HG03045 (cell line): Measurements from ENCODE around the gene RALGAPB.
"Not testable (repeated sequence)": the region's sequence is repeated elsewhere in the genome, so short reads cannot be mapped to it uniquely, and the experiment has no call there.

ENCODE experiments used
- ATAC-seq: cut with Tn5 transposase; IDR thresholded peaks from one replicate; pipeline ENCODE4 v1.9.1; 2021; ENCODE audit warnings: mild to moderate bottlenecking, moderate library complexity; ENCODE audit not compliant: unreplicated experiment

RALGAPB gene

GRCh38 chr20:38472513-38473366, at the start of gene RALGAPB:
TSS of gene RALGAPB (plus strand) at chr20:38472843. CDS start at chr20:38488433, 15,590 bp downstream.
- ATAC-seq, result peak; percentile 86

DNA sequence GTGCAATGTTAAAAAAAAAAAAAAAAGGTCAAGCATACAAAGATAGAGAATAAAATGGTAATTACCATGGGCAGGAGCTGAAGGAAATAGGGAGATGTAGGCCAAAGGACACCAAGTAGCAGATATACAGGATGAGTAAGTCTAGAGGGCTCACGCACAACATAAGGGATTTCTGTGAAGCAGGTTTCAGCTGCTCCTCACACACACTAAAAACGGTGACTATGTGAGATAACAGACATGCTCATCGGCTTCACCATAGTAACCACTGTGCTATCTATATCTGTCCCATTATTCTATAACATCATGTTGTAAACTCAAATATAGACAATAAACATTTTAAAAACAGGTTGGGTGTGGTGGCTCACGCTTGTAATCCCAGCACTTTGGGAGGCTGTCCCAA, 49.1 kb upstream of the RALGAPB start:
- no peak for ATAC-seq

DNA sequence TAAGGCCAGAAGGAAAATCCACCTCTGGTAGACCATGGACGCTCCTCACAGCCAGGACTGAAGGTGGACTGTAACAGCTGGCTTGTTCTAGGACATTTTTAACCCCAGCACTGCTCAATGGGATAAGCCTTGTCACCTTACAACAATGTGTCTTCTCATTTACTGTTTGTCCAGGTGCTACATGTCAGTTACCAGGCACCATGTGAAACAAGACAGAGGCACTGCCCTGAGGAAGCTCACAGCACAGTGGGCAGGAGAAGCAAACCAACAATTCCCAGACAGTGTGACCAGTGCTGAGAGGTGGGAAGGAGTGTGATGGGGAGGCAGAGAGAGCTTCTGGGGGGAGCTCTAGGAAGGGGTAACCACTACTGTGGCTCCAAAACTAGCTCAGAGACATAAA, 48.2 kb upstream of the RALGAPB start:
- ATAC-seq, result no peak

DNA sequence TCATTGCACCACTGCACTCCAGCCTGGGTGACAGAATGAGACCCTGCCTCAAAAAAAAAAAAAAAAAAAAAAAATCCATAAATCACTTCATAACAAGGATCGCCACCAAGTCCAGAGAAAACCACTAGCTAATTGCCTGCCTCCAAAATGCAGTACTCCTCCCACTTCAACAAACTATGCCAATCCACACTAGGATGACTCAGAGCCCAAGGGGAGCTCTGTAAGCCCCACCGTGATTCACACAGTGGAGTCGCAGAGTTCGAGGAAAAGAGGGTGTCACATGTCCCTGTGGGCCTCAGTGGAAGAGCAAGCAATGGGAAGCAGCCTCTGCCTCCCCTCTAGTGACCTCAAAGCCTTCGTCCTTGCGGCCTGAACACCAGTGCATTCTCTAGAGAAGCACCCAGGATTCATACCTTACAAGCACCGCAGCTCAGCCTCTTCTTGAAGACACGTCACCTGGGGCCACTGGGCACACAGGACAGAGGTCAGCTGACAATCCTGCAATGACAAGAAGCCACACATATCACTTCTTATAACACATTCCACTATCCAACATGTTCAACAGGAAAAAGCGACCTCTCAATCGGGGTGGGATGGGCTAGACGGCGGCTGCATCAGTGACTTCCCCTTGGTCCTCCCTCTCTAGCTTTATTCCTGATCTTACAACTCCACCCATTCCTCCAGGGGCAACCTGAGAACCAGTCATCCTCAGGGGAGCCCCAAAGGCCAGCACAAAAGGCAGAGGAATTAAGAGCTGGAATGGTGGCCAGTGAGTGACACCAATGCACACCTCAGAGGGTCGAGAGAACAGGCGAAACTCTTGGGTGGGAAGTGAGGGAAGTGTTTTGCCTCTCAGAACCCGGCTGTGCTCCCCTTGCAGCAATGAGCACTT, 46.4 kb upstream of the RALGAPB start:
- no peak for ATAC-seq

GRCh38 chr20:38427655-38428023, 45.0 kb upstream of the RALGAPB start:
- no peak for ATAC-seq

GRCh38 chr20:38428800-38429199, 43.8 kb upstream of the RALGAPB start:
- no peak for ATAC-seq

- ATAC-seq, result no peak
Measured at GRCh38 chr20:38429301-38429700, 43.3 kb upstream of the RALGAPB start.

- no peak for ATAC-seq
Measured at GRCh38 chr20:38430679-38431325, 41.8 kb upstream of the RALGAPB start.

- no peak for ATAC-seq
Measured at GRCh38 chr20:38432292-38432691, 40.4 kb upstream of the RALGAPB start.

DNA sequence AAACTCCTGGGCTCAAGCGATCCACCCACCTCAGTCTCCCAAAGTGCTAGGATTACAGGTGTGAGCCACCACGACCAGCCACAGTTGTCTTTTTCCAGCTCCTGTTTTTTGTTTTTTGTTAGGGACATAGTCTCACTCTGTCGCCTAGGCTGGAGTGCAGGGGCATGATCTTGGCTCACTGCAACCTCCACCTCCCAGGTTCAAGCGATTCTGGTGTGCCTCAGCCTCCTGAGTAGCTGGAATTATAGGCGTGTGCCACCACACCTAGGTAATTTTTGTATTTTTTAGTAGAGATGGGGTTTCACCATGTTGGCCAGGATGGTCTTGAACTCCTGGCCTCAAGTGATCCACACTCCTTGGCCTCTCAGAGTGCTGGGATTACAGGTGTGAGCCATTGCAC, 39.8 kb upstream of the RALGAPB start:
- ATAC-seq, result not testable (repeated sequence)

- no peak for ATAC-seq
Measured at GRCh38 chr20:38433304-38433972, 39.2 kb upstream of the RALGAPB start.

GRCh38 chr20:38434301-38434741, 38.3 kb upstream of the RALGAPB start:
- ATAC-seq, result no peak

DNA sequence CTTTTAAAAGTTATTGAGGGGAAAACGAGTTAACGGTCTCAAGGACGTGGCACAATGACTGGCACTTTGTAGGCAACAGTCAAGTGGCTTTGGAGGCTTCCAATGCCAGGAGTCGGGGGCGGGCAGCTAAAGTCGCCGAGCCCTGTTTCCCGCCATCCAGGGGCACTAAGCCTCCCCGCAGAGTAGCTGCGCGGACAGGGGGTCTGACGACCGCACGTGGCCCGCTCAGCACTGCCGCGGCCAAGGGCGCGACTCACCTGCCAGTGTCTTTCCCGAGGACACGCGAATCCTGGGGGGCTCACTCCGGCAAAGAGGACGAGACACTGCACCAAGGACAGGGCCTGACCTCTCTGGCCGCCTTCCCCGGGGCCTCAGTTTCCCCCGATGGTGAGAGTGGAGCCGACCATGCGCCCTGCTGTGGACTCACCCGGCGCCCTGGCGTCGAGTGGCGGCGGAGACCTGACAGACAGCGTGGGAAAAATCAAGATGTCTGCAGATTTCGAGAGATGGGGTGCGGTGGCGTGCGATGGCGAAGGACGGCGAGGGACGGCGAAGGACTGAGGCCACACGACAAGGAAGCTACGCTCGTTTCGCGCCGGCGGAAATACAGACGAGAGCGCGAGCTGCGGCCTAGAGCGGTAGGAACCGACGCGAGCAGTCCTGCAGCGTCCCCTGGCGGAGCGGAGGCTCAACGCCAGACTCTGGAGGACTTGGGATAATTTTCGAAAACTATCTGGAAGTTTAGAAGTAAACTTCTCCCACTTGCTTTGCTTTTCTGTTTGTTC, 37.7 kb upstream of the RALGAPB start, which contains the start of gene SNHG17:
SNHG17 (minus strand) TSS at position 559 of the 785 bp plus-strand sequence.
- peak; percentile 68 for ATAC-seq

- no peak for ATAC-seq
Measured at GRCh38 chr20:38435555-38435939, 37.1 kb upstream of the RALGAPB start.

- ATAC-seq, result no peak
Measured at GRCh38 chr20:38437796-38438195, 34.8 kb upstream of the RALGAPB start.

DNA sequence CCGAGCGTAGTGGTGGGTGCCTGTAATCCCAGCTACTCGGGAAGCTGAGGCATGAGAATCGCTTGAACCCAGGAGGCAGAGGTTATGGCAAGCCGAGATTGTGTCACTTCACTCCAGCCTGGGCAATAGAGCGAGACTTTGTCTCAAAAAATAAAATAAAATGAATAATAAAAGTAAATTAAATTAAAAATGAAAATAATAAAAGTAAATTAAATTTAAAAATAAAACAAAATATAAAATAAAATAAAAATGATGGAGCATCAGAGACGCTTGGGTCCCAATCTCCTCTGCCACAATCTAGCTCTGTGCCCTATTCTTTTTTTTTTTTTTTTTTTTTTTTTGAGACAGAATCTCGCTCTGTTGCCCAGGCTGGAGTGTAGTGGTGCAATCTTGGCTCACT, 31.5 kb upstream of the RALGAPB start:
- not testable (repeated sequence) for ATAC-seq

DNA sequence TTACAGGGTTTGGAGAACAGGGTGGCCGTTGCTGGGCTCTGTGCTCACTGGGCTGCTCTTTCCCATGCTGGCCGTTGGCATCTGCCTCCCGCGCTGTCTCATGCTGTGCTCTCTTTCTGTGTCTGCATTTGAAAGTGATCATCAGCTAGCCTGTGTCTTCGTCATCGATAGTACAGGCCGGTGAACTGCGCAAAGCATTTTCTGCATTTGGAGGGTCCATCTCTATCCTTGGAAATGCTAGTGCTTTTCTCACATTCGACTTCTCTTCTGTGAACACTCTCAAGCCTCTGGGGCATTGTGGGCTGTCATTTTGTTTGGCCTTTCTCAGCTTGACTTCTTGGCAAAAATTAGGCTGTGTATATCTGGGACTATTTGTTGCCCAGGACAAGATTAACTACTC, 30.7 kb upstream of the RALGAPB start:
- no peak for ATAC-seq

- ATAC-seq, result no peak
Measured at GRCh38 chr20:38445381-38445796, 27.3 kb upstream of the RALGAPB start.

DNA sequence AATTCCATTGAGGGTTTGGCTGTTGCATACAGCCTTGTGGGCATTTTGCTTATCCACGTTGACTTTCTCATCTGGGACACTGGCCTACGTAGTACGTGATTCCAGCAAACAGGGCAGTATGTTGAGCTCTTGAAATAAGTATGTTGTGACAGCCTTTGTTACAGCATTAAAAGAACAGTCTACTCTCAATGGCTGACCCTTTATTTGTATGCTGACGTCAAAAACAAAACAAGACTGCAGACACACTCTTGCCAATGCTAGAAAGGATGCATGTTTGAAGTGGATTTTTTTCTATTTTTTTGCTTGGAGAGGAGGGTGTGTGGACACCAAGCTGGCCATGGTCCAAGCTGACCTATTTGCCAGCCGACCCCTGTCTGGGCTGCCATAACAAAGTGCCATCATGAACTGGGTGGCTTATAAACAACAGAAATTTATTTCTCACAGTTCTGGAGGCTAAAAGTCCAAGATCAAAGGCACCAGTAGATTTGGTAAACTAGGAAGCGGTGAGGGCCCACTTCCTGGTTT, 26.7 kb upstream of the RALGAPB start:
- ATAC-seq, result no peak
